A549 (cell line): ENCODE results near the gene LMBR1.
"Not testable (repeated sequence)": the region's sequence is repeated elsewhere in the genome, so short reads cannot be mapped to it uniquely, and the experiment has no call there.

Experiments
- GATA3 ChIP-seq: IDR thresholded peaks from 2 replicates; pipeline ENCODE4 v1.6.1; 2012; ENCODE audit warnings: borderline replicate concordance
- HDAC2 ChIP-seq: fragments of 200-600 bp; sonication (generic); IDR thresholded peaks from 2 replicates; pipeline ENCODE4 v1.6.1; 2016
- RAD21 ChIP-seq, 2 experiments: fragments of >200 bp in 1 of 2; sonication (Bioruptor Twin) in 1 of 2; formaldehyde crosslinking in 1 of 2; IDR thresholded peaks in 1 of 2; conservative IDR thresholded peaks in 1 of 2; 2 replicates in 1 of 2; 3 replicates in 1 of 2; pipeline ENCODE4 v1.6.1; 2012 to 2018; ENCODE audit warnings: inconsistent platforms in 1 of 2
- RCOR1 ChIP-seq: fragments of 150-350 bp; IDR thresholded peaks from 2 replicates; pipeline ENCODE4 v1.6.1; 2014; ENCODE audit warnings: antibody characterized with exemption, low read length, low read depth
- ZC3H11A ChIP-seq: fragments of 450-650 bp; IDR thresholded peaks from 2 replicates; pipeline ENCODE4 v1.6.1; 2014; ENCODE audit warnings: antibody characterized with exemption, mild to moderate bottlenecking
- TF ChIP-seq, protein P1 (sequence below): fragments of >200 bp; sonication (Bioruptor Twin); formaldehyde crosslinking; IDR thresholded peaks from 3 replicates; pipeline ENCODE4 v1.5.1; 2016
- TF ChIP-seq, protein P2 (sequence below): IDR thresholded peaks from 2 replicates; pipeline ENCODE4 v1.6.1; 2012

DNA sequence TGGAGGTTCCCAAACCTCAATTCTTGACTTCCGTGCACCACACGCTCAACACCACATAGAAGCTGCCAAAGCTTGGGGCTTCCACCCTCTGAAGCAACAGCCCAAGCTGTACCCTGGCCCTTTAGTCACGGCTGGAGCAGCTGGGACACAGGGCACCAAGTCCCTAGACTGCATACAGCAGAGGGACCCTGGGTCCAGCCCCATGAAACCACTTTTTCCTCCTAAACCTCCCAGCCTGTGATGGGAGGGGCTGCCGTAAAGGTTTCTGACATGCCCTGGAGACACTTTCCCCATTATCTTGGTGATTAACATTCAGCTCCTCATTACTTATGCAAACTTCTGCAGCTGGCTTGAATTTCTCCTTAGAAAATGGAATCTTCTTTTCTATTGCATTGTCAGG is 194.5 kb downstream of the LMBR1 start:
- TF ChIP-seq, protein P1, sequence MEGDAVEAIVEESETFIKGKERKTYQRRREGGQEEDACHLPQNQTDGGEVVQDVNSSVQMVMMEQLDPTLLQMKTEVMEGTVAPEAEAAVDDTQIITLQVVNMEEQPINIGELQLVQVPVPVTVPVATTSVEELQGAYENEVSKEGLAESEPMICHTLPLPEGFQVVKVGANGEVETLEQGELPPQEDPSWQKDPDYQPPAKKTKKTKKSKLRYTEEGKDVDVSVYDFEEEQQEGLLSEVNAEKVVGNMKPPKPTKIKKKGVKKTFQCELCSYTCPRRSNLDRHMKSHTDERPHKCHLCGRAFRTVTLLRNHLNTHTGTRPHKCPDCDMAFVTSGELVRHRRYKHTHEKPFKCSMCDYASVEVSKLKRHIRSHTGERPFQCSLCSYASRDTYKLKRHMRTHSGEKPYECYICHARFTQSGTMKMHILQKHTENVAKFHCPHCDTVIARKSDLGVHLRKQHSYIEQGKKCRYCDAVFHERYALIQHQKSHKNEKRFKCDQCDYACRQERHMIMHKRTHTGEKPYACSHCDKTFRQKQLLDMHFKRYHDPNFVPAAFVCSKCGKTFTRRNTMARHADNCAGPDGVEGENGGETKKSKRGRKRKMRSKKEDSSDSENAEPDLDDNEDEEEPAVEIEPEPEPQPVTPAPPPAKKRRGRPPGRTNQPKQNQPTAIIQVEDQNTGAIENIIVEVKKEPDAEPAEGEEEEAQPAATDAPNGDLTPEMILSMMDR: not testable (repeated sequence)
- TF ChIP-seq ZC3H11A; RAD21 (conservative IDR thresholded peaks at IDR 0.05 in 1 of 2, IDR thresholded peaks at IDR 0.05 in 1 of 2); GATA3; RCOR1; HDAC2: not testable (repeated sequence)
- TF ChIP-seq, protein P2, sequence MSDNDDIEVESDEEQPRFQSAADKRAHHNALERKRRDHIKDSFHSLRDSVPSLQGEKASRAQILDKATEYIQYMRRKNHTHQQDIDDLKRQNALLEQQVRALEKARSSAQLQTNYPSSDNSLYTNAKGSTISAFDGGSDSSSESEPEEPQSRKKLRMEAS: not testable (repeated sequence)
